Panc1 (cell line): ENCODE measurements around the gene TSHZ2.
"Not testable (repeated sequence)": the region's sequence is repeated elsewhere in the genome, so short reads cannot be mapped to it uniquely, and the experiment has no call there.

Experiments used
- POLR2AphosphoS5 ChIP-seq: IDR thresholded peaks from 2 replicates; pipeline ENCODE4 v1.6.1; 2012; ENCODE audit warnings: mild to moderate bottlenecking, low read depth, low read length, moderate library complexity
- SIN3A ChIP-seq: IDR thresholded peaks from 2 replicates; pipeline ENCODE4 v1.6.1; 2012; ENCODE audit warnings: low read depth, mild to moderate bottlenecking, low read length, moderate library complexity, borderline replicate concordance; ENCODE audit not compliant: insufficient read depth
- TCF7L2 ChIP-seq: IDR thresholded peaks from 2 replicates; pipeline ENCODE4 v1.6.1; 2011; ENCODE audit warnings: mild to moderate bottlenecking, low read depth, low read length, inconsistent platforms
- TF ChIP-seq, protein P1 (sequence below): fragments of 450-650 bp; IDR thresholded peaks from 2 replicates; pipeline ENCODE4 v1.5.1; 2017; ENCODE audit warnings: mild to moderate bottlenecking
- TF ChIP-seq, protein P2 (sequence below), 2 experiments: IDR thresholded peaks; 2 replicates each; pipeline ENCODE4 v1.6.1; 2011 to 2012; ENCODE audit warnings: low read depth in 2 of 2, control low read depth in 1 of 2, low read length in 1 of 2, mild to moderate bottlenecking in 1 of 2, moderate library complexity in 1 of 2; ENCODE audit not compliant: insufficient read depth in 1 of 2

DNA sequence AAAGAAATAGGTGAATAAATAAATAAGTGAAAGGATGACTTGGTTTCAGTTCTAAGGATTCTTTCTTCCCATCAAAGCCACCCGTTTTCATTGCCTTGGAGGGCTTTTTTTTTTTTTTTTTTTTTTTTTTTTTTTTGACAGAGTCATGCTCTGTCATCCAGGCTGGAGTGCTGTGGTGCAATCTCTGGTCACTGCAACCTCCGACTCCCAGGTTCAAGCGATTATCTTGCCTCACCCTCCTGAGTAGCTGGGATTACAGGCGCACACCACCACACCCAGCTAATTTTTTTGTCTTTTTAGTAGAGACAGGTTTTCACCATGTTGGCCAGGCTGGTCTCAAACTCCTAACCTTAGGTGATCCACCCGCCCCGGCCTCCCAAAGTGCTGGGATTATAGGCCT, 351.3 kb downstream of the TSHZ2 start:
- TF ChIP-seq, protein P1, sequence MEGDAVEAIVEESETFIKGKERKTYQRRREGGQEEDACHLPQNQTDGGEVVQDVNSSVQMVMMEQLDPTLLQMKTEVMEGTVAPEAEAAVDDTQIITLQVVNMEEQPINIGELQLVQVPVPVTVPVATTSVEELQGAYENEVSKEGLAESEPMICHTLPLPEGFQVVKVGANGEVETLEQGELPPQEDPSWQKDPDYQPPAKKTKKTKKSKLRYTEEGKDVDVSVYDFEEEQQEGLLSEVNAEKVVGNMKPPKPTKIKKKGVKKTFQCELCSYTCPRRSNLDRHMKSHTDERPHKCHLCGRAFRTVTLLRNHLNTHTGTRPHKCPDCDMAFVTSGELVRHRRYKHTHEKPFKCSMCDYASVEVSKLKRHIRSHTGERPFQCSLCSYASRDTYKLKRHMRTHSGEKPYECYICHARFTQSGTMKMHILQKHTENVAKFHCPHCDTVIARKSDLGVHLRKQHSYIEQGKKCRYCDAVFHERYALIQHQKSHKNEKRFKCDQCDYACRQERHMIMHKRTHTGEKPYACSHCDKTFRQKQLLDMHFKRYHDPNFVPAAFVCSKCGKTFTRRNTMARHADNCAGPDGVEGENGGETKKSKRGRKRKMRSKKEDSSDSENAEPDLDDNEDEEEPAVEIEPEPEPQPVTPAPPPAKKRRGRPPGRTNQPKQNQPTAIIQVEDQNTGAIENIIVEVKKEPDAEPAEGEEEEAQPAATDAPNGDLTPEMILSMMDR = not testable (repeated sequence)
- TF ChIP-seq TCF7L2, POLR2AphosphoS5, SIN3A: not testable (repeated sequence)
- TF ChIP-seq, protein P2, sequence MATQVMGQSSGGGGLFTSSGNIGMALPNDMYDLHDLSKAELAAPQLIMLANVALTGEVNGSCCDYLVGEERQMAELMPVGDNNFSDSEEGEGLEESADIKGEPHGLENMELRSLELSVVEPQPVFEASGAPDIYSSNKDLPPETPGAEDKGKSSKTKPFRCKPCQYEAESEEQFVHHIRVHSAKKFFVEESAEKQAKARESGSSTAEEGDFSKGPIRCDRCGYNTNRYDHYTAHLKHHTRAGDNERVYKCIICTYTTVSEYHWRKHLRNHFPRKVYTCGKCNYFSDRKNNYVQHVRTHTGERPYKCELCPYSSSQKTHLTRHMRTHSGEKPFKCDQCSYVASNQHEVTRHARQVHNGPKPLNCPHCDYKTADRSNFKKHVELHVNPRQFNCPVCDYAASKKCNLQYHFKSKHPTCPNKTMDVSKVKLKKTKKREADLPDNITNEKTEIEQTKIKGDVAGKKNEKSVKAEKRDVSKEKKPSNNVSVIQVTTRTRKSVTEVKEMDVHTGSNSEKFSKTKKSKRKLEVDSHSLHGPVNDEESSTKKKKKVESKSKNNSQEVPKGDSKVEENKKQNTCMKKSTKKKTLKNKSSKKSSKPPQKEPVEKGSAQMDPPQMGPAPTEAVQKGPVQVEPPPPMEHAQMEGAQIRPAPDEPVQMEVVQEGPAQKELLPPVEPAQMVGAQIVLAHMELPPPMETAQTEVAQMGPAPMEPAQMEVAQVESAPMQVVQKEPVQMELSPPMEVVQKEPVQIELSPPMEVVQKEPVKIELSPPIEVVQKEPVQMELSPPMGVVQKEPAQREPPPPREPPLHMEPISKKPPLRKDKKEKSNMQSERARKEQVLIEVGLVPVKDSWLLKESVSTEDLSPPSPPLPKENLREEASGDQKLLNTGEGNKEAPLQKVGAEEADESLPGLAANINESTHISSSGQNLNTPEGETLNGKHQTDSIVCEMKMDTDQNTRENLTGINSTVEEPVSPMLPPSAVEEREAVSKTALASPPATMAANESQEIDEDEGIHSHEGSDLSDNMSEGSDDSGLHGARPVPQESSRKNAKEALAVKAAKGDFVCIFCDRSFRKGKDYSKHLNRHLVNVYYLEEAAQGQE (IDR thresholded peaks at IDR 0.05; ENCODE audit: insufficient read depth in 1 of 2, low read depth in 2 of 2, low read length in 1 of 2) = not testable (repeated sequence)
